Panc1 (cell line): ENCODE data around the gene CPD. TPM values are rescaled to one million over a fixed set of nuclear protein-coding genes. Genes with fewer than 3 reads are reported as not detected.

Experiments
- ATAC-seq: fragments of 200-7000 bp; cut with Tn5 transposase; 2 replicates; pipeline ENCODE4 v1.9.1; 2020; ENCODE audit warnings: mild to moderate bottlenecking, moderate library complexity
- BruUV-seq: library from RNA; stranded (reverse); fragments of 400-500 nt; replicated peaks from 2 replicates; lab custom pipeline; 2021; lab: Mats Ljungman, UMichigan
- CTCF ChIA-PET: fragments of 300-600 bp; sonication (Branson Sonifier 250); formaldehyde crosslinking; loops from one replicate; lab custom pipeline; 2022; ENCODE audit warnings: antibody characterized with exemption; lab: Charles Lee
- POLR2A ChIA-PET: fragments of 300-600 bp; sonication (Branson Sonifier 250); formaldehyde crosslinking; loops from one replicate; lab custom pipeline; 2022; ENCODE audit warnings: antibody characterized with exemption; lab: Charles Lee
- DNase-seq: peaks from one replicate; pipeline ENCODE4 v3.0.0-alpha.2; 2010; ENCODE audit warnings: low read depth, low spot score
- H3K27ac ChIP-seq: 2 replicates; pipeline ENCODE4 v1.5.1; 2011; ENCODE audit warnings: mild to moderate bottlenecking, low read length, inconsistent platforms
- H3K27me3 ChIP-seq: fragments of 200-500 bp; sonication (Bioruptor generic); 2 replicates; pipeline ENCODE4 v1.6.0; 2014; ENCODE audit warnings: low read length, inconsistent platforms; ENCODE audit not compliant: control insufficient read depth, insufficient read depth
- H3K36me3 ChIP-seq: fragments of 200-500 bp; sonication (Bioruptor generic); 2 replicates; pipeline ENCODE4 v1.5.1; 2014; ENCODE audit warnings: inconsistent platforms, mild to moderate bottlenecking, low read length, moderate library complexity; ENCODE audit not compliant: control insufficient read depth, insufficient read depth
- H3K4me1 ChIP-seq: 2 replicates; pipeline ENCODE4 v1.5.1; 2011; ENCODE audit warnings: inconsistent platforms, mild to moderate bottlenecking, low read length, moderate library complexity; ENCODE audit not compliant: control insufficient read depth, insufficient read depth
- H3K4me3 ChIP-seq, 2 experiments: 2 replicates each; pipeline ENCODE4 v1.5.1; 2011 to 2012; ENCODE audit warnings: low read depth in 2 of 2, low read length in 2 of 2, mild to moderate bottlenecking in 2 of 2, inconsistent platforms in 1 of 2, moderate library complexity in 1 of 2
- H3K9me3 ChIP-seq: fragments of 200-500 bp; sonication (Bioruptor generic); 2 replicates; pipeline ENCODE4 v1.5.1; 2014; ENCODE audit warnings: low read depth, mild to moderate bottlenecking, inconsistent platforms, low read length, moderate library complexity; ENCODE audit not compliant: control insufficient read depth, insufficient read depth
- POLR2AphosphoS5 ChIP-seq: IDR thresholded peaks from 2 replicates; pipeline ENCODE4 v1.6.1; 2012; ENCODE audit warnings: mild to moderate bottlenecking, low read depth, low read length, moderate library complexity
- SIN3A ChIP-seq: IDR thresholded peaks from 2 replicates; pipeline ENCODE4 v1.6.1; 2012; ENCODE audit warnings: low read depth, mild to moderate bottlenecking, low read length, moderate library complexity, borderline replicate concordance; ENCODE audit not compliant: insufficient read depth
- TCF7L2 ChIP-seq: IDR thresholded peaks from 2 replicates; pipeline ENCODE4 v1.6.1; 2011; ENCODE audit warnings: mild to moderate bottlenecking, low read depth, low read length, inconsistent platforms
- in situ Hi-C: cut with HindIII; loops from 2 replicates; pipeline ENCODE4 v1.10.0; 2016; ENCODE audit warnings: low sequenced_read_pairs, low pct_unique_long_range_greater_than_20kb
- intact Hi-C: fragments of 100-400 bp; cut with micrococcal nuclease; formaldehyde crosslinking; loops from one replicate; pipeline ENCODE4 v1.10.0; 2022; ENCODE audit not compliant: unreplicated experiment
- total RNA-seq: library from RNA; stranded (reverse); gene quantifications from one replicate; pipeline ENCODE4 v1.2.1, GENCODE V29; 2021; ENCODE audit not compliant: unreplicated experiment
- TF ChIP-seq, protein P1 (sequence below): fragments of 450-650 bp; IDR thresholded peaks from 2 replicates; pipeline ENCODE4 v1.5.1; 2017; ENCODE audit warnings: mild to moderate bottlenecking
- TF ChIP-seq, protein P2 (sequence below), 2 experiments: IDR thresholded peaks; 2 replicates each; pipeline ENCODE4 v1.6.1; 2011 to 2012; ENCODE audit warnings: low read depth in 2 of 2, control low read depth in 1 of 2, low read length in 1 of 2, mild to moderate bottlenecking in 1 of 2, moderate library complexity in 1 of 2; ENCODE audit not compliant: insufficient read depth in 1 of 2

The CPD gene
- total RNA-seq, 1 experiment from 2014 or later, result 93.0 TPM

DNA sequence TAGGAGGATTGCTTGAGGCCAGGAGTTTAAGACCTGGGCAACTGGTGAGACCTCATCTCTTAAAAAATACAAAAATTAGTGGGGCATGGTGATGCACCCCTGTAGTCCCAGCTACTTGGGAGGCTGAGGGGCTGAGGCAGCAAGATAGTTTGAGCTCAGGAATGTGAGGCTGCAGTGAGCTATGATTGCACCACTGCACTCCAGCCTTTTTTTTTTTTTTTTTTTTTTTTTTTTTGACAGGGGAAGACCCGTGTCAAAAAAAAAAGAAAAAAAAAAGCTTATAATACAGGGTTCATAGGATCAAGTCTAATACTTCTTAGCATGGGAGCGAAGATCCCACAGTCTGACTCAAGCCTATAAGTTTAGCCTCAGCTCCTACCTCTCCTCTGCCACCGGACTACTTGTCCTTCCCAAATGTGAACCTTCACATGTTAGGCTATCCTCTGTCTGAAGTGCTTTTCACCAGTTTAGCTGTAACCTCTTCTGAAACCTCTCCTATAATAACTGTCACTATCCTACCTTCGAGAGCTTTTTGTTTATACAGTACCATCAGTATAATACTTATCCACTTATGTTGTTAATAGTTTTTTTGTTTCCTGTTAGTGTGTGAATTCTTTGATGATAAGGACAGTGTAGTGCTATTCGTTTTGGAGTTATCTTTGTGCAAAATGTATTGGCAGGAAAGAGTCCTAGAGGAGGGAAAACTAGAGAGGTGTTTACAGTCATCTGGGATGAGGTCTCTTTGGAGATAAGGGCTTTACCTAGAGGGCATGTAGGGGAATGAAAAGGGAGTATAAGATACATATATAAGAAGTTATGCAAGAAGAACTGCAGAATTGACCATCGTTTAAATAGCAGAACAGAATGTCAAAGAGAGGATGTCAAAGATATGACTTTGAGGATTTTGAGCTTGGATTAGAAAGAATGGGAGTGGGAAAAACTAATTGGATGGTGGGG lies 15.5 kb downstream of the CPD start:
- ATAC-seq, result no peak
- no TSS peak for BruUV-seq
- TF ChIP-seq TCF7L2 (no peak), SIN3A (no peak), POLR2AphosphoS5 (no peak)
- TF ChIP-seq, protein P1, sequence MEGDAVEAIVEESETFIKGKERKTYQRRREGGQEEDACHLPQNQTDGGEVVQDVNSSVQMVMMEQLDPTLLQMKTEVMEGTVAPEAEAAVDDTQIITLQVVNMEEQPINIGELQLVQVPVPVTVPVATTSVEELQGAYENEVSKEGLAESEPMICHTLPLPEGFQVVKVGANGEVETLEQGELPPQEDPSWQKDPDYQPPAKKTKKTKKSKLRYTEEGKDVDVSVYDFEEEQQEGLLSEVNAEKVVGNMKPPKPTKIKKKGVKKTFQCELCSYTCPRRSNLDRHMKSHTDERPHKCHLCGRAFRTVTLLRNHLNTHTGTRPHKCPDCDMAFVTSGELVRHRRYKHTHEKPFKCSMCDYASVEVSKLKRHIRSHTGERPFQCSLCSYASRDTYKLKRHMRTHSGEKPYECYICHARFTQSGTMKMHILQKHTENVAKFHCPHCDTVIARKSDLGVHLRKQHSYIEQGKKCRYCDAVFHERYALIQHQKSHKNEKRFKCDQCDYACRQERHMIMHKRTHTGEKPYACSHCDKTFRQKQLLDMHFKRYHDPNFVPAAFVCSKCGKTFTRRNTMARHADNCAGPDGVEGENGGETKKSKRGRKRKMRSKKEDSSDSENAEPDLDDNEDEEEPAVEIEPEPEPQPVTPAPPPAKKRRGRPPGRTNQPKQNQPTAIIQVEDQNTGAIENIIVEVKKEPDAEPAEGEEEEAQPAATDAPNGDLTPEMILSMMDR, result no peak
- TF ChIP-seq, protein P2, sequence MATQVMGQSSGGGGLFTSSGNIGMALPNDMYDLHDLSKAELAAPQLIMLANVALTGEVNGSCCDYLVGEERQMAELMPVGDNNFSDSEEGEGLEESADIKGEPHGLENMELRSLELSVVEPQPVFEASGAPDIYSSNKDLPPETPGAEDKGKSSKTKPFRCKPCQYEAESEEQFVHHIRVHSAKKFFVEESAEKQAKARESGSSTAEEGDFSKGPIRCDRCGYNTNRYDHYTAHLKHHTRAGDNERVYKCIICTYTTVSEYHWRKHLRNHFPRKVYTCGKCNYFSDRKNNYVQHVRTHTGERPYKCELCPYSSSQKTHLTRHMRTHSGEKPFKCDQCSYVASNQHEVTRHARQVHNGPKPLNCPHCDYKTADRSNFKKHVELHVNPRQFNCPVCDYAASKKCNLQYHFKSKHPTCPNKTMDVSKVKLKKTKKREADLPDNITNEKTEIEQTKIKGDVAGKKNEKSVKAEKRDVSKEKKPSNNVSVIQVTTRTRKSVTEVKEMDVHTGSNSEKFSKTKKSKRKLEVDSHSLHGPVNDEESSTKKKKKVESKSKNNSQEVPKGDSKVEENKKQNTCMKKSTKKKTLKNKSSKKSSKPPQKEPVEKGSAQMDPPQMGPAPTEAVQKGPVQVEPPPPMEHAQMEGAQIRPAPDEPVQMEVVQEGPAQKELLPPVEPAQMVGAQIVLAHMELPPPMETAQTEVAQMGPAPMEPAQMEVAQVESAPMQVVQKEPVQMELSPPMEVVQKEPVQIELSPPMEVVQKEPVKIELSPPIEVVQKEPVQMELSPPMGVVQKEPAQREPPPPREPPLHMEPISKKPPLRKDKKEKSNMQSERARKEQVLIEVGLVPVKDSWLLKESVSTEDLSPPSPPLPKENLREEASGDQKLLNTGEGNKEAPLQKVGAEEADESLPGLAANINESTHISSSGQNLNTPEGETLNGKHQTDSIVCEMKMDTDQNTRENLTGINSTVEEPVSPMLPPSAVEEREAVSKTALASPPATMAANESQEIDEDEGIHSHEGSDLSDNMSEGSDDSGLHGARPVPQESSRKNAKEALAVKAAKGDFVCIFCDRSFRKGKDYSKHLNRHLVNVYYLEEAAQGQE (IDR thresholded peaks at IDR 0.05; ENCODE audit: insufficient read depth in 1 of 2, low read depth in 2 of 2, low read length in 1 of 2), result no peak
- Histone ChIP-seq H3K27ac (no peak overlapping the region), H3K9me3 (no peaks in the 10 kb centered on the region), H3K4me3 (no peak overlapping the region), H3K36me3 (no peaks in the 10 kb centered on the region), H3K4me1 (no peaks in the 10 kb centered on the region; the same call in 1 of the 2 replicates), H3K27me3 (no peaks in the 10 kb centered on the region)
- no peak for DNase-seq
- in situ Hi-C loops (no loop called here), intact Hi-C loops (no loop called here)
- ChIA-PET POLR2A (interaction anchor here (0.5 to 0.7 kb wide), 4 partner anchors 10 to 1330 kb away, joined by 4 to 16 read pairs (median 7); no protein-coding TSS in a partner anchor), CTCF (interaction anchor here (0.6 kb wide), 1 partner anchor 279 kb away, joined by 5 read pairs; no protein-coding TSS in a partner anchor)

DNA sequence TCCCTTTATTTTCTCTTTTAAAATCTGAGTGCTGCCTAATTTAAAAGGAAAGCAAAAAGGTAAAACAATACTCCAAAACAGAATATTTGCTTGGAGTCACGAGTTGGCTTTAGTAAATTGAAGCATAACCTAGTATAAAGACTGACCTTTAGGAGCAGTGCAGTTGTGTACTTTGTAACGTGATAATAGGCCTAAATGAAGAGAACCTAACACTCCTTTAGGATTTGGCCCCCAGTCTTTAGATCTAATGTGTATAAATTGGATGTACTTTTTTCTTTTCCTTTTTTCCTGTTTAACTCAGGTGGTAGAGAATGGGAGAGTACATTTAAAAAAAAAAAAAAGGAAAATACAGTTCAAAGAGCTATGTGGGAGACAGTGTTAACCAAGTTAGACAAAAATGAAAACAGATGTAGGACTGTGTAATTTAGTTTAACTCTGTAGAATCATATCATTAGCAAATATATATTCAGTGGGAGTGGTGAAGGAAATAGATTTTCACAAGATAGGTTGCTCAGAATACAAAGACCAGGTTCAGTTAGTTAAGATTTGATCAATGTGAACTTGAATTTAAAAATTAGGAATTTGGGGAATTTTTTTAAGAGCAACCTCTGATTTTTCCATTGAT lies 16.8 kb downstream of the CPD start:
- H3K4me3 ChIP-seq, result no peak overlapping the region
- POLR2A ChIA-PET, result no interaction called here
- H3K4me1 ChIP-seq, result no peaks in the 10 kb centered on the region; the same call in 1 of the 2 replicates
- DNase-seq (no peak), ATAC-seq (no peak)
- TF ChIP-seq, protein P2 (IDR thresholded peaks at IDR 0.05; ENCODE audit: insufficient read depth in 1 of 2, low read depth in 2 of 2, low read length in 1 of 2), result no peak
- TF ChIP-seq, protein P1, result no peak
- TF ChIP-seq TCF7L2, result no peak
- no peak for TF ChIP-seq SIN3A
- TF ChIP-seq POLR2AphosphoS5, result no peak
- intact Hi-C loops (no loop called here), in situ Hi-C loops (no loop called here)
- no peaks in the 10 kb centered on the region for H3K9me3 ChIP-seq
- no peaks in the 10 kb centered on the region for H3K27me3 ChIP-seq
- no peaks in the 10 kb centered on the region for H3K36me3 ChIP-seq
- CTCF ChIA-PET, result interaction anchor here (0.6 to 0.7 kb wide), 2 partner anchors 28 to 174 kb away, joined by 3 to 4 read pairs; no protein-coding TSS in a partner anchor
- BruUV-seq, result no TSS peak
- H3K27ac ChIP-seq, result no peak overlapping the region
